Rectal smooth muscle tissue (tissue), 1 donor: Measurements from ENCODE around the gene S100A5.
"Not testable (repeated sequence)": the region's sequence is repeated elsewhere in the genome, so short reads cannot be mapped to it uniquely, and the experiment has no call there.

Experiments
- H3K27ac ChIP-seq: one replicate; pipeline ENCODE4 v1.7.0; 2013; ENCODE audit warnings: low read depth, low read length, inconsistent platforms
- H3K27me3 ChIP-seq: one replicate; pipeline ENCODE4 v1.7.0; 2013; ENCODE audit warnings: low read length; ENCODE audit not compliant: control insufficient read depth, insufficient read depth
- H3K36me3 ChIP-seq: one replicate; pipeline ENCODE4 v1.7.0; 2013; ENCODE audit warnings: low read length; ENCODE audit not compliant: control insufficient read depth, insufficient read depth
- H3K4me1 ChIP-seq: one replicate; pipeline ENCODE4 v1.7.0; 2013; ENCODE audit warnings: low read length; ENCODE audit not compliant: control insufficient read depth, insufficient read depth
- H3K4me3 ChIP-seq: one replicate; pipeline ENCODE4 v1.7.0; 2013; ENCODE audit warnings: low read length
- H3K9ac ChIP-seq: one replicate; pipeline ENCODE4 v1.7.0; 2013; ENCODE audit warnings: low read length

The S100A5 gene

DNA sequence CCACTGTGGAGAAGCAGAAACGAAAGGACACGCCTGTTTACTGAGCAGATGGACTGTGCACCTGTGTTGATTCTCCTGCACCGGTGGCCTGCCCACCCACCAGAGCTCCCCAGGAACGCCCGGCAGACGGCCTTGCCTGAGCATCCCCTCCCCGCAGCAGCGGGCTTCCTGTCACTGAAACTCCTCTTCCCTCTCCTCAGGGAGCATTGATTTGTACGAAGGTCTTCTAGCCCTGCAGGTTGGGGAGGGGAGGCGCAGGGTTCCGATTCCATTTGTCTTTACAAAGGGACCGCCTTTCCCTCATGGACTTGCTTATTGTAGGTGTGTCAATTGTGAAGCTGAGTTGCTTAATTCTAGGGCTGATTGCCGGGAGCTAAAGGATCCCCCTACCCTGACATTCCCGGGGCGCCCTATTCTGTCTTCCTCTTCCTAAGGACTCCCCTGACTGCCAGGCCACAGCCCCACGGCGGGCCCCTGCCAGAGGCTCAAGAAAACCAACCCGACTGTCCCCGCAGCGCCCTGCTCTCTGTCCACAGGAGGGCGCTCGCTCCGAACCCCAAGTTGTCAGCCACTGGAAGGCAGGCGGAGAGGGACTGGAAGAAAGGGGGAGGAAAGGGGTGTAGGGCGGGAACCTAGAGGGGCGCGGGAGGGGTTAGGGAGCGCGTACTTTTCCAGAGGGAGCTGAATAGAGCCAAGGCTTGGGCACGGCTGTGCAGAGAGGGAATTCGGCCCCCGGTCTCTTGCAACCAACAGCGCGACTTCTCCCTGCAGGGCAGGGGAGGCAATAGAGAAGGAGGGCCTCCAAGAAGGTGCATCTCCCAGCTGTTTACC is 7.8 kb downstream of the S100A5 start:
- peaks cover 7% of the 10 kb centered on the region for H3K36me3 ChIP-seq
- peaks cover 23% of the 10 kb centered on the region for H3K4me1 ChIP-seq
- H3K9ac ChIP-seq = peak overlapping the region; percentile 57
- no peaks in the 10 kb centered on the region for H3K27me3 ChIP-seq
- H3K4me3 ChIP-seq = peak overlapping the region; percentile 96
- peak overlapping the region; percentile 100 for H3K27ac ChIP-seq

GRCh38 chr1:153532181-153532580 is 8.6 kb downstream of the S100A5 start:
- no peak overlapping the region for H3K27ac ChIP-seq
- H3K4me1 ChIP-seq = peaks cover 24% of the 10 kb centered on the region
- H3K4me3 ChIP-seq = peak overlapping the region; percentile 25
- no peak overlapping the region for H3K9ac ChIP-seq
- H3K36me3 ChIP-seq = peaks cover 7% of the 10 kb centered on the region
- H3K27me3 ChIP-seq = no peaks in the 10 kb centered on the region

DNA sequence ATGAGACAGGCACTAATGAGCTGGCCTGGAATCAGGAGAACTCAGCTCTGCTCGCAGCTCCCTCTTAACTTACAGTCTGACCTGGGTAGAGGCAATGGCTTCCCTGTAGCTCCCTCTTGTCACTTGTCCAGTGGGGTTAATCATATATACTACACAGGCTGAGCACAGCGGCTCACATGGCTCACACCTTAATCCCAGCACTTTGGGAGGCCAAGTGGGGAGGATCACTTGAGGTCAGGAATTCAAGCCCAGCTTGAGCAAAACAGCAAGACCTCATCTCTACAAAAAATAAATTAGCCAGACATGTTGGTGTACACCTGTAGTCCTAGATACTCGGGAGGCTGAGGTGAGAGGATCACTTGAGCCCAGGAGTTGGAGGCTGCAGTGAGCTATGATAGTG is 9.1 kb downstream of the S100A5 start:
- Histone ChIP-seq H3K4me3 (no peak overlapping the region), H3K27ac (peak overlapping the region; percentile 26), H3K27me3 (no peaks in the 10 kb centered on the region), H3K9ac (no peak overlapping the region), H3K4me1 (peaks cover 22% of the 10 kb centered on the region), H3K36me3 (peaks cover 7% of the 10 kb centered on the region)

GRCh38 chr1:153527683-153528040 is 13.1 kb downstream of the S100A5 start:
- Histone ChIP-seq H3K27ac (no peak overlapping the region), H3K36me3 (no peaks in the 10 kb centered on the region), H3K27me3 (no peaks in the 10 kb centered on the region), H3K4me3 (no peak overlapping the region), H3K4me1 (peaks cover 4% of the 10 kb centered on the region), H3K9ac (no peak overlapping the region)

DNA sequence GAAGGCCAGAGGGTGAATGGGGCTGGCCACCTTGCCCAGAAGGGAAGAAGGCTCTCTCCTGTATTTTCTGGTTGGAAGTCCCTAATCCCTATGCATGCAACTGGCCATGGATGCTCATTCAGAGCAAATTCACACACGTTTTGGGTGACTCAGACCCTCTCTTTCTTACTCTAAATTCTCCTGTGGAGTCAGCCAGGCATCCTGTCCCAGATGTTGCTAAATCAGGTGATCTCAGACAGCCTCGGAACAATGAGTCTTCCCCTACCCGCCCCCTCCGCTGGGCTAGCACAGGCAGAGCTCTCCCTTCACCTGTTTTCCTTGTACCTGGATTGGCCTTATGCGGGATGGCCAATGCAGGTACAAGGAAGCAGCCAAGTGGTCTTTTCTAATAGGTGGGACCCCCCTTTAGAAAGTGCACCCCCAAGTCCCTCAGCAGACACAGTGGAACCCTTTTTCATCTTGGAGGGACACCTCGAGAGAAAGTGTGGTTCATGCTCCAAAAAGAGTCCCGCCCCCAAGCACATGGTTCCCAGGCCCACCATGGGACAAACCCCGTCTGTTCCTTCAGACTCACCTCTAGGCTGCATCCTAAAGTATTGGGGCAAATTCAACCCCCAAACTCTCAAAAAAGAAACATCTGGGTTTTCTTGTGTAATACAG is 13.6 kb downstream of the S100A5 start:
- Histone ChIP-seq H3K27ac (no peak overlapping the region), H3K27me3 (no peaks in the 10 kb centered on the region), H3K9ac (no peak overlapping the region), H3K4me3 (no peak overlapping the region), H3K36me3 (no peaks in the 10 kb centered on the region), H3K4me1 (peaks cover 2% of the 10 kb centered on the region)

DNA sequence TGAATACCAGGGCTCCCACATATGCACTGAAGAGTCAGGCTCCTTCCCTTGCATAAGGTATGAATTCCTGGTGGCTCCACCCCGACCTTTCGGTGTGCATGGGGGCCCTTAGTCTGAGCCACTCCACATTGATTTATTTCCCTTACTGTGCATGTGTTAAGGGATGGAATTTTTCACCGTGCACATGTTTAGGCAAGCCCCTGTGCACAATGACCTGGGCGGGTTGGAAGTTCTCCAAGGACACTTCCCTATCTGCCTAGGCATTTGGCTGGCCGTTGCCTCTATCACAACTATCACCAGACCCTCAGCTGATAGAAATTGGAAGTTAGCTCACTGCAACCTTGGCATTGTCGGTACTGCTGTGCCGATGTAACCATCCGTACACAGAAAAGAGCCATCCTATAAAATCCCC is 14.6 kb downstream of the S100A5 start:
- Histone ChIP-seq H3K4me3 (no peak overlapping the region), H3K27me3 (no peaks in the 10 kb centered on the region), H3K4me1 (peaks cover 2% of the 10 kb centered on the region), H3K9ac (no peak overlapping the region), H3K27ac (no peak overlapping the region), H3K36me3 (no peaks in the 10 kb centered on the region)

DNA sequence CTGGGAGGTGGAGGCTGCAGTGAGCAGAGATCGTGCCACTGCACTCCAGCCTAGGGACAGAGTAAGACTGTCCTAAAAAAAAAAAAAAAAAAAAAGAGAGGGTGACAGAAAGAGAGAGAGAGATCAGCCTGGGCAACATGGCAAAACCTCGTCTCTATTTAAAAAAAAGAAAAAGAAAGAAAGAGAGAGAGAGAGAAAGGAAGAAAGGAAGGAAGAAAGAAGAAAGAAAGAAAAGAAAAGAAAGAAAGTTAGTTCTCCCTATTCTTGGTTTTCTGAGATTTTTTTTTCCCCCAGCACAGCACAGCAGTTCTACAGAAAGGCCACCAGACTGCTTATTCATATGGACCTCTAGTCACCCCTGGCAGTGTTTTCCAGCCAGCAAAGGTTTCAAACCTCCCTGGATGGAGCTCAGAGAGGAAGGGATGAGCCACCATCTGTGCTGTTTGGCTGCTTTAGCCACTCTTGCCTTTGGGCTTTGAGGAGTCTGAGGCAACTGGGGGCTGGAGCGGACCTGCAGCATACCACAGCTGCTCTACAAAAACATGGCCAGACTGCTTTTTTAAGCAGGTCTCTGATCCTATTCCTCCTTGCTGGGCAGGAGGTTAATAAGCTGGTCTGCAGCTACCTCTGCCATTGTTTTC is 15.5 kb downstream of the S100A5 start:
- H3K27me3 ChIP-seq = no peaks in the 10 kb centered on the region
- no peak overlapping the region for H3K27ac ChIP-seq
- no peak overlapping the region for H3K4me3 ChIP-seq

DNA sequence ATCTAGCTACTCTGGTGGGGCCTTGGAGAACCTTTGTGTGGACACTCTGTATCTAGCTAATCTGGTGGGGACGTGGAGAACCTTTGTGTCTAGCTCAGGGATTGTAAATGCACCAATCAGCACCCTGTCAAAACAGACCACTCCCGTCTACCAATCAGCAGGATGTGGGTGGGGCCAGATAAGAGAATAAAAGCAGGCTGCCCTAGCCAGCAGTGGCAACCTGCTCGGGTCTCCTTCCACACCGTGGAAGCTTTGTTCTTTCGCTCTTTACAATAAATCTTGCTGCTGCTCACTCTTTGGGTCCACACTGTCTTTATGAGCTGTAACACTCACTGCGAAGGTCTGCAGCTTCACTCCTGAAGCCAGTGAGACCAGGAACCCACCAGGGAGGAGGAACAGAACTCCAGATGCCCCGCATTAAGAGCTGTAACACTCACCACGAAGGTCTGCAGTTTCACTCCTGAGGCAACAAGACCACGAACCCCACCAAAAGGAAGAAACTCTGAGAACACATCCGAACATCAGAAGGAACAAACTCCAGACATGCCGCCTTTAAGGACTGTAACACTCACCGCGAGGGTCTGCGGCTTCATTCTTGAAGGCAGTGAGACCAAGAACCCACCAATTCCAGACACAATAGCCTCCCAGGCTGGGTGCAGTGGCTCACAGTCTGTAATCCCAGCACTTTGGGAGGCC is 18.2 kb downstream of the S100A5 start:
- not testable (repeated sequence) for H3K27ac ChIP-seq, H3K4me1 ChIP-seq, H3K27me3 ChIP-seq, H3K36me3 ChIP-seq, H3K4me3 ChIP-seq, H3K9ac ChIP-seq

More for the DNA sequence above, 15.5 kb downstream of the S100A5 start:
- Histone ChIP-seq H3K9ac (no peak overlapping the region), H3K36me3 (no peaks in the 10 kb centered on the region), H3K4me1 (peaks cover 2% of the 10 kb centered on the region)

DNA sequence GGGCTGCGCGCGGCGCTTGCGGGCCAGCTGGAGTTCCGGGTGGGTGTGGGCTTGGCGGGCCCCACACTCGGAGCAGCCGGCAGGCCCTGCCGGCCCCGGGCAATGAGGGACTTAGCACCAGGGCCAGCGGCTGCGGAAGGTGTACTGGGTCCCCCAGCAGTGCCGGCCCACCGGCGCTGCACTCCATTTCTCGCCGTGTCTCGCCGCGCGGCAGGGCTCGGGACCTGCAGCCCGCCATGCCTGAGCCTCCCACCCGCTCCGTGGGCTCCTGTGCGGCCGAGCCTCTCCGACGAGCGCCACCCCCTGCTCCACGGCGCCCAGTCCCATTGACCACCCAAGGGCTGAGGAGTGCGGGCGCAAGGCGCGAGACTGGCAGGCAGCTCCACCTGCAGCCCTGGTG is 18.9 kb downstream of the S100A5 start:
- not testable (repeated sequence) for H3K4me3 ChIP-seq, H3K9ac ChIP-seq, H3K4me1 ChIP-seq, H3K36me3 ChIP-seq, H3K27ac ChIP-seq, H3K27me3 ChIP-seq

GRCh38 chr1:153520818-153521476 is 19.8 kb downstream of the S100A5 start:
- no peaks in the 10 kb centered on the region for H3K36me3 ChIP-seq
- no peak overlapping the region for H3K27ac ChIP-seq
- no peak overlapping the region for H3K9ac ChIP-seq
- H3K4me1 ChIP-seq = no peaks in the 10 kb centered on the region
- H3K27me3 ChIP-seq = no peaks in the 10 kb centered on the region
- H3K4me3 ChIP-seq = no peak overlapping the region

- not testable (repeated sequence) for H3K27ac ChIP-seq
Observed at GRCh38 chr1:153520137-153520691, 20.5 kb downstream of the S100A5 start.

GRCh38 chr1:153519242-153519641 is 21.5 kb downstream of the S100A5 start:
- Histone ChIP-seq H3K36me3 (no peaks in the 10 kb centered on the region), H3K27me3 (no peaks in the 10 kb centered on the region)

More at GRCh38 chr1:153520137-153520691, 20.5 kb downstream of the S100A5 start:
- not testable (repeated sequence) for H3K27me3 ChIP-seq, H3K4me3 ChIP-seq, H3K36me3 ChIP-seq, H3K9ac ChIP-seq, H3K4me1 ChIP-seq

More at GRCh38 chr1:153519242-153519641, 21.5 kb downstream of the S100A5 start:
- no peak overlapping the region for H3K4me3 ChIP-seq
- H3K4me1 ChIP-seq = no peaks in the 10 kb centered on the region
- no peak overlapping the region for H3K9ac ChIP-seq
- H3K27ac ChIP-seq = no peak overlapping the region
